ENCODE measurements around the gene LRTM2. TPM values are rescaled to one million over a fixed set of nuclear protein-coding genes. Genes with fewer than 3 reads are reported as not detected.

LRTM2 gene
- total RNA-seq, result 0.11 TPM in 1 of 2 replicates, not detected in the other

DNA sequence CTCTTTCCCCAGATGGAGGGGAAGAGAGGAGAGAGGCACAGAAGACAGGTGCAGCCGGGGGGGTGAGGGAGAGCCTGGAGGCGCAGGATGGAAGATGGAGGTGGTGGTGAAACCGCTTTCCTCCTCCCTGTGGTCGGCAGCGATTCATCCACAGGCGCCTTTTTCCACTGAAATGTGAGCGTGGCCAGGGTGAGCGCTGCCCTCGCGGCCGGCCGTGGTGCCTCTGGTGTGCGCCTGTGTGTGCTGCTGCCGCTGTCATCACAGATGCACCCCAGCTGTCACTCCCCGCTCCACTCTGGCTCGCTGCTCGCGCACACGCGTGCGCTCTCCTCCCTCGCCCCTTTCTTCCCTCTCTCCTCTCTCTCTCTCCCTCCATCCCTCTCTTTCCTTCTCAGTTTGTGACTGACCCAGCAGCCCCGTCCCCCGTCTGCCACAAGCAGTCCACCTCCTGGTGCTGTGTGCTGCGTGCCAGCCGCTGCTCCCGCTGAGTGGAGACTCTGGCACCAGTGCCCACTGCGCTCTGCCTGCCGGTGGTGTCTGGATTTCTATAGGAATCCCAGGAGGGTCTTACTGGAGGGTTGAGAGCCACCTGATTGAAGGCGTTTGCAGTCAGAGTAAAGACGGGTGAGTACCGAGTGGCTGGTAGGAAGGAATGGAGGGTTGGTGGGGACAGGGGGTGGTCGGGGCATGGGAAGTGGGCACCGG, at the start of gene LRTM2:
Gene LRTM2, plus strand, starts transcription at position 375 of the 705 bp plus-strand sequence. CDS start 7,584 bp downstream, outside the sequence.

Other genes starting within 250 kb of the LRTM2 start
- 3.5 and 6.6 TPM in 2 replicates for gene FBXL14, start 226.0 kb upstream of the LRTM2 start, total RNA-seq
- 7.9 and 12.6 TPM in 2 replicates for gene WNT5B, start 191.3 kb upstream of the LRTM2 start, total RNA-seq
- 21.2 and 29.9 TPM in 2 replicates for gene ADIPOR2, start 129.5 kb upstream of the LRTM2 start, total RNA-seq
- 0.65 and 3.9 TPM in 2 replicates for gene CACNA2D4, start 98.1 kb downstream of the LRTM2 start, total RNA-seq
- gene DCP1B, start 183.9 kb downstream of the LRTM2 start, total RNA-seq, result 15.3 and 15.7 TPM in 2 replicates
- gene CACNA1C, start 232.4 kb downstream of the LRTM2 start, total RNA-seq, result 2.2 and 3.1 TPM in 2 replicates

Data from placental epithelial cell (primary cell).